ENCODE data around the gene APBB2.

DNA sequence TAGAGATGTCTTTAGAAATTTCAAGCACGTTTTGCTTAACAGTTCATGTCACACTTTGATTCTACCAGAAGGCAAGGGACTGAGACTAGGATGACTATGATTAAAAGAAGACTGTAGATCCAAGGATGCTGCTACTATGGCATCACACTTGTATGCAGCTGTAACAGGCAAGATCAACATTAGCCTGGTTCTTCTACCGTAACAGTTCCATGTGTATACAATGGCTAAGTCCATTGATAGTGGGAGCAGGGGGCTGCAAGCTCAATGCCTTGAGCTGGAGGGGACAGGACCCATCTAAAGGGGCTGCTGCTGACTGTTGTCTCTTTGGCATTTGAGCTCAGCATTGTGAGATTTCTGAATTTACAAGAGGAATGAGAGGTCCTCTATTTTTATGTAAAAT is 212.0 kb downstream of the APBB2 start:
- no peak for TF ChIP-seq GATA3 (IDR thresholded peaks at IDR 0.05; ENCODE audit: low read depth, low read length)
- TF ChIP-seq GATA2 (IDR thresholded peaks at IDR 0.05; ENCODE audit: low read depth, low read length), result no peak
